ENCODE results near the gene PDAP1.
A peak's percentile ranks its signal among the peaks of the same experiment; 100 is the strongest.

Gene PDAP1

GRCh38 chr7:99408379-99409191 is at the start of gene PDAP1, which contains the start of gene BUD31:
PDAP1 (minus strand) TSS chr7:99408597; CDS start chr7:99408548, 49 bp downstream.
BUD31 (plus strand) TSS chr7:99408969; CDS start chr7:99411093, 2,124 bp downstream.
- DNase-seq (ENCODE audit: low read depth), result peak; percentile 94
- peak within 1 kb of the TSS; percentile 98 for H3K4me3 ChIP-seq (ENCODE audit: control insufficient read depth, low read depth, low read length)
- TF ChIP-seq CTCF (conservative IDR thresholded peaks at IDR 0.05; ENCODE audit: control insufficient read depth, insufficient read depth, low read depth, low read length), result no peak

DNA sequence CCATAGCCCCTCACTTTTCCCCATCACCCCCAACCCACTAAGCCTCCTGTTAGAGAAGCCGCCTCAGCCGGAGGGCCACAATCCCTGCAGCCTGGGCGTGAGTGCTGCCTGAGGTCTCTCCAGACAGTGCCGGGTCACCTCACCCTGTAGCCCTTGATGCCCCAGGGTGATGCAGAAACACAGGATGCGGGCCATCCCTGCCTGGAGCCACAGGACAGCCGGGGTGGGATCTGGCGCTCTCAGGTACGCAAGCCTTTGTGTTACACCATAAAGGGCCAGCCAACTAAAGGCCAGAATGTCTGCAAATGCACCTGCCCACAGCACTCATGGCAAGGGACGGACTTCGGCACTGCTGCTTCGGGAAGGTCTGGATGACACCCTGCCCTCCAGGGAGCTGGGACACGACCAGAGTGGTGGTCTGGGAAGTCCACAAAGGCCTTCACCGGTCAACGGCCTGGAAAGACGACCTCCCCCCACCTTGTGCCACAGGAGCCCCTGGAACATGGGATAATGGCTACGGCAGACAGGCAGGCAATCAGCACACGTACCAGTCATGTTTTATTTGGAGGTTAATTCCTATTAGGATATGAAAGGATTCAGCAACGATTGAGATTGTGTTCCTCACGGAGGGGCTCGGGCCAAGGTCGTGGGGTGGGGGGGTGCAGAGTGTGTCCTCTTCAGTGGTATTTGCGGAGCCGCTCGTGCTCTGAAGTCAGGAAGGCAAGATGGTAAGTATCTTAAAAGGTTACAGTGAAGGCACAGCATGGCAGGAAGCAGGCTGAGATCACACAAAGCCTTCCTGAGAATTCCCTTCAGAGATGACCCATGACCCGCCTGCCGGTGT is 49.5 kb upstream of the PDAP1 start:
- DNase-seq (ENCODE audit: low read depth), result no peak
- H3K4me3 ChIP-seq (ENCODE audit: control insufficient read depth, low read depth, low read length), result no peak overlapping the region
- TF ChIP-seq CTCF (conservative IDR thresholded peaks at IDR 0.05; ENCODE audit: control insufficient read depth, insufficient read depth, low read depth, low read length), result no peak

GRCh38 chr7:99457050-99457649 is 48.8 kb upstream of the PDAP1 start:
- no peak overlapping the region for H3K4me3 ChIP-seq (ENCODE audit: control insufficient read depth, low read depth, low read length)
- no peak for DNase-seq (ENCODE audit: low read depth)
- TF ChIP-seq CTCF (conservative IDR thresholded peaks at IDR 0.05; ENCODE audit: control insufficient read depth, insufficient read depth, low read depth, low read length), result no peak

GRCh38 chr7:99456288-99456687 is 47.9 kb upstream of the PDAP1 start:
- no peak for TF ChIP-seq CTCF (conservative IDR thresholded peaks at IDR 0.05; ENCODE audit: control insufficient read depth, insufficient read depth, low read depth, low read length)
- DNase-seq (ENCODE audit: low read depth), result no peak
- H3K4me3 ChIP-seq (ENCODE audit: control insufficient read depth, low read depth, low read length), result no peak overlapping the region

DNA sequence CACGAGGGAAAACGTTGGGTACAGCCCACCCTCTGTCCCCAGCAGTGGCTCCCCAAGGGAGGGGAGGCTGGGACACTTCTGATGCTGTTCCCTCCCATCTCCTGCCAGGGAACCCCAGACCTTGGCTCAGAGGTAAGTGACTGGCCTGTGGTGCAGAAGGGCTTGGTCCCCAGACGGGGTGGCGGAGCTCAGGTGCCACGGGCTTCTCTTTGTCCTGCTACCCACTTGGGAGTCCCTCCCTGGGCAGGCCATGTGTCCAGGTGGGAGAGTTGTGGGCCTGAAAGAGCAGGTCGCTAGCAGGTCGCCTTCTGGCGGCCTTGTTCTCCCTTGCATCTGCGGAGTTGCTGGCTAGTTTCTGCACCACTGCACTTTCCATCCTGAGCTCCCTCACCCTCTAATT is 47.5 kb upstream of the PDAP1 start:
- no peak for DNase-seq (ENCODE audit: low read depth)
- no peak for TF ChIP-seq CTCF (conservative IDR thresholded peaks at IDR 0.05; ENCODE audit: control insufficient read depth, insufficient read depth, low read depth, low read length)
- H3K4me3 ChIP-seq (ENCODE audit: control insufficient read depth, low read depth, low read length), result no peak overlapping the region

GRCh38 chr7:99453105-99453504 is 44.7 kb upstream of the PDAP1 start:
- TF ChIP-seq CTCF (conservative IDR thresholded peaks at IDR 0.05; ENCODE audit: control insufficient read depth, insufficient read depth, low read depth, low read length), result no peak
- H3K4me3 ChIP-seq (ENCODE audit: control insufficient read depth, low read depth, low read length), result no peak overlapping the region
- DNase-seq (ENCODE audit: low read depth), result no peak

All from fibroblast of mammary gland (primary cell).